GM12892 (cell line): Measurements from ENCODE around the gene LCE4A.

Source experiments
- POLR2A ChIP-seq: IDR thresholded peaks from 2 replicates; pipeline ENCODE4 v1.6.1; 2011; ENCODE audit warnings: low read depth, low read length, control low read depth
- POLR2AphosphoS5 ChIP-seq: IDR thresholded peaks from 2 replicates; pipeline ENCODE4 v1.6.1; 2011; ENCODE audit warnings: low read depth, low read length, control low read depth
- TAF1 ChIP-seq: IDR thresholded peaks from 2 replicates; pipeline ENCODE4 v1.6.1; 2011; ENCODE audit warnings: low read depth, mild to moderate bottlenecking, control low read depth, low read length, borderline replicate concordance

DNA sequence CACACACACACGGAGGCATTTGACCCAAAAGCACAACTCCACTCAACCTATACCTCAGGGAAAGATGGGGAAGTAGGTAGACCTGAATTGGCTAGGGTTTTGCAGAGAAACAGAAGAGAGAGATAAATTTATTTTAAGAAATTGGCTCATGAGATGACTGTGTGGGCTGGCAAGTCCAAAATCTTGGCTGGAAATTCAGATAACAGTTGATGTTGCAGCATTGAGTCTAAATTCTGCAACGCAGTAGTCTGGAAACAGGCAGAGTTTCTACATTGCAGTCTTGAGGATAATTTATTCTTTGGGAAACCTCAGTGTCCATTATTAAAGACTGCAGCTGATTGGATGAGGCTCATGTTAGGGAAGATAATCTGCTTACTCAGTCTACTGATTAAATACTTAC lies 26.3 kb upstream of the LCE4A start:
- TF ChIP-seq POLR2AphosphoS5 (no peak), POLR2A (no peak), TAF1 (no peak)
